Ammon's horn (tissue), 1 donor: ENCODE data around the gene C1QTNF1.

Source experiments
- DNase-seq: peaks from one replicate; pipeline ENCODE4 v3.0.0-alpha.2; 2016; ENCODE audit warnings: low spot score

The C1QTNF1 gene

DNA sequence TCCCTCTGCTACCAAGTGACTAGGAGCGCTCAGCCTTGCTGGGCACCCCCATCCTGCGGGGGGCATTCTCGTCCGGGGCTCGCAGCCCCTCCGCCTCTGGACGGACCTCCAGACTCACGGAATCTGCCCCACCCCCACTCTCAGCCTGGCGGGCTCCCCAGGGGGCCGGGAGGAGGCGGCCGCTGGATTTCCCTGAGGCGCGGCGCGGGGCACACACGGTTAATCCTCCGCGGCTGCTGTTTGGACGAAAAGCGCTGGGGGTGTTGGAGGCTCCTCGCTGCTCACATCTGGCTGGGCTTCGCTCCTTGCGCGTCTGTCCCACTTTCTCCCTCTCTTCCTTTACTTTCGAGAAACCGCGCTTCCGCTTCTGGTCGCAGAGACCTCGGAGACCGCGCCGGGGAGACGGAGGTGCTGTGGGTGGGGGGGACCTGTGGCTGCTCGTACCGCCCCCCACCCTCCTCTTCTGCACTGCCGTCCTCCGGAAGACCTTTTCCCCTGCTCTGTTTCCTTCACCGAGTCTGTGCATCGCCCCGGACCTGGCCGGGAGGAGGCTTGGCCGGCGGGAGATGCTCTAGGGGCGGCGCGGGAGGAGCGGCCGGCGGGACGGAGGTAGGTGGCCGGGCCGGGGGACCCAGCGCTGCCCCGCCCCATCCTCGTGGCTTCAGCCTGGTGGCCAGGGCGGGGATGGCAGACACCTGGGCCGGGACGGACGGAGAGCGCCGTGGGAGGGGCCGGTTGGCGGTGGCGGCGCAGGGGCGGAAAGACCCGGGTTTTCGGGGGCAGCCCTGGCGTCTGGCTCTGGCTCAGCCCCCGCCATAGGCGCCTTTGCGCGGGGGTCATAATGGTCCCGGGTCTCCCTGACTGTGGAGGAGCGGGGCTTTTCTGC, at the start of gene C1QTNF1:
Gene C1QTNF1 (plus strand): TSS at position 284 of the 886 bp plus-strand sequence. CDS start 19,800 bp downstream, outside the sequence.
- DNase-seq, result no peak

- peak; percentile 53 for DNase-seq
Observed at GRCh38 chr17:78974635-78975591, 49.1 kb upstream of the C1QTNF1 start.

GRCh38 chr17:78976907-78977680, 46.9 kb upstream of the C1QTNF1 start:
- no peak for DNase-seq

DNA sequence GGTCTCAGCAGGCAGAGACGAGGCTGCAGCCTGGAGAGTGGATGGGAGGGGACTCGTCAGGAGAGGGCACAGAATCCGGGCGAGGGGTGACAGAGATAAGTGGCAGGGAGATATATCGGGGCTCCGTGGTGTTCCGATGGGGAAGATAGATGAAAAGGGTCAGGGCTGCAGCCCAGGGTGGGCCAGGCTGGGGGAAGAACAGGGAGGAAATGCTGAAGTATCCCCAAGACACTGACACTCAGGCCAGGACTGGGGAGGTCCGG, 46.4 kb upstream of the C1QTNF1 start:
- no peak for DNase-seq

GRCh38 chr17:78977997-78978973, 45.7 kb upstream of the C1QTNF1 start:
- DNase-seq, result no peak

GRCh38 chr17:78979780-78980623, 44.0 kb upstream of the C1QTNF1 start, which contains the start of gene LGALS3BP:
TSS of gene LGALS3BP (minus strand) at chr17:78979923. CDS start at chr17:78977191, 2,732 bp downstream.
- DNase-seq, result peak; percentile 88

DNA sequence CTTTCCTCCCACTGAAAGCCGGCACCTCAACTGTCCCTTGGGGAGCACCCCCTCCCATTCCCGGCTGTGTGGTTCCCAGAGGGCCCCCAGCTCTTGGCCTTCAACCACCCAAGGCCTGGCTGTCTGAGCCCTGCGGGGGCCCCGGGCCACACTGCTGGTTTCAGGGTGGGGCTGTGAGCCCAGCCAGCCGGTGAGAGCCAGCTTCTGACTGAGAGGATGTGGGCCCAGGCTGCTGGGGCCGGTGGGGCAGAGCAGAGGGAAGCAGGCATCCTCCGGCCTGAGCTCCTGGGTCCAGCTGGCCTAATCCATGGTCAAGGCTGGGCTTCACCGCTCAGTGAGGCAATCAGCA, 43.4 kb upstream of the C1QTNF1 start:
- DNase-seq, result no peak

- DNase-seq, result no peak
Observed at GRCh38 chr17:78981010-78981888, 42.7 kb upstream of the C1QTNF1 start.

- DNase-seq, result no peak
Observed at GRCh38 chr17:78985395-78985794, 38.6 kb upstream of the C1QTNF1 start.

DNA sequence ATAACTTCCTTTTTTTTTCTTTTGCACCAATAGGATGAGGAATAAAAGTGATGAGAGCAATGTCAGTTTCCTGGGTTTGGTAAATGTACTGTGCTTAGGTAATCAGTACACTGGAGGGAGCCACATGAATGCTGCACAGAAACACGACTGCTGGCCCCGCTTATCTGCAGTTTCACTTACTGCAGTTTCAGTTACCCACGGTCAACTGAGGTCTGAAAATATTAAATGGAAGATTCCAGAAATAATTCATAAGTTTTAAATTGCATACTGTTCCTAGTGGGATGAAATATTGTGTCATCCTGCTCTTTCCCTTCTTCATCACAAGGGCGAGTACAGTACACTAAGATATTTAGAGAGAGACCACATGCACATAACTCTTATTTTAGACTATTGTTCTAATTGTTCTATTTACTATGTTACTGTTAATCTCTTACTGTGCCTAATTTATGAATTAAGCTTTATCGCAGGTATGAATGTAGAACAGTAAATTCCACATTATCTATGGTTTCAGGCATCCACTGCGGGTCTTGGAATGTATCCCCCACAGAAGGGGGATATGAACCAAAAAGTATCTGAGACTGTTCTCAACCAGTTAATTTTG, 37.8 kb upstream of the C1QTNF1 start:
- DNase-seq, result peak; percentile 74

GRCh38 chr17:78986649-78987328, 37.2 kb upstream of the C1QTNF1 start:
- no peak for DNase-seq

- no peak for DNase-seq
Observed at GRCh38 chr17:78988152-78988551, 35.8 kb upstream of the C1QTNF1 start.

DNA sequence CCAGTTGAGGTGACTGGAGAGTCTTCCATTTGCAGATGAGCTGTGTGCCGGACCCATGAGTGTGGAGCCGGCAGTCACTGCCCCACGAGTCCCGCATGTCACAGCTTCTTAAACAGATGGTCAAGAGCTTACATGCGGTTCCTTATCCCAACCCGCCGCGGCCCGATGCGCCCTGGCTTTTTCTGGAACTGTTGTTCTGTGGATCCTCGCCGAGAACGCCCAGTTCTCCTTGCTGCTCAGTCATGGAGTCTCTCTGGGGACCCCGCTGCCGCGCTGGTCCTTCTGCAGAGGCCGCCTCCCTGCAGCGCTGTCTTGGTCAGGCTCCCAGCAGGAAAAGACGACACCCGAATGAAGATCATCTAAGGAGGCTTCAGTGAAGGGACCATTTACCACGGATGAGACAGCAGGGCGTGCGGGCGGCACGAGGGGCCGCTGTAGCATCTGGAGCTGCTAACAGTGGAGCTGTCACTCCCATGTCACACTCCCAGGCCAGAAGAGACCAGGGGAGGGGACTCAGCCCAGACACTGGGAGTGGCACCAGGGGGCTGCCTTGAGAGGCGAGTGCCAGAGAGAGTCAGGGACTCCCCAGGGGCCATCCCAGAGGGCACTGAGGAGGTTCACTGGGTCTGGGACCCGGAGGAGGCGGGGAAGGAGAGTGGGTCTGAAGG, 33.5 kb upstream of the C1QTNF1 start:
- DNase-seq, result no peak

DNA sequence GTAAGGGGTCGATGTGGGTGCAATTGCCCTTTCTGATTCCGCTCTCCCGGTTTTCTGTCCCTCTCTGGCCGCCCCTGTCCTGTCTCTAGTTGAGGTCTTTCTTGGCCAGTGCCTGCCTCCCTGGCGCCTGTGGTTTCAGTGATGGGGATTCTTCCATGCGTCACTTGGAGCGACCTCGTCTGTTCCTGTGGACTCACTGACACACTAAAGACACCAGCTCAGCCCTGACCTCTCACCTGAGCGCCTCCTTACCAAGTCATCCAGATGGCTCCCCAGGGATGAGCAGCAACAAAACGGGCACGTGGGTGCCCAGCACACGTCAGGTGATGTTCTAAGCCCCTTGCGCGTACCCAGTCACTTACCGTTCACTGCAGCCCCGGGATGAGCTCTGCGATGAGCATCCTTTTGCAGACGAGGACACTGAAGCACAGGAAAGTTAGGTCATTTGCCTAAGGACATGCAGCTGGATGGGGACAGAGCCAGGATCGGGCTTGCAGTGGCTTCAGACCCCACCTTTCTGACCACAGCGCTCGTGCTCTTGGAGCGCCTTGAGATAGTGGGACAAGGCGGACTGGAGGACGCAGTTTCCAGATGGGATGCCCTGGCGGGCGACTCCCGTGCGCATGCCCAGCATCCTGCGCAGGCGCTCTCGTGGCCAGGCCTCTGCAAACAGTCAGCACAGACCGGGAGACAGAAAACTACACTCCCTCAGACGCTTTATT, 32.8 kb upstream of the C1QTNF1 start:
- no peak for DNase-seq

DNA sequence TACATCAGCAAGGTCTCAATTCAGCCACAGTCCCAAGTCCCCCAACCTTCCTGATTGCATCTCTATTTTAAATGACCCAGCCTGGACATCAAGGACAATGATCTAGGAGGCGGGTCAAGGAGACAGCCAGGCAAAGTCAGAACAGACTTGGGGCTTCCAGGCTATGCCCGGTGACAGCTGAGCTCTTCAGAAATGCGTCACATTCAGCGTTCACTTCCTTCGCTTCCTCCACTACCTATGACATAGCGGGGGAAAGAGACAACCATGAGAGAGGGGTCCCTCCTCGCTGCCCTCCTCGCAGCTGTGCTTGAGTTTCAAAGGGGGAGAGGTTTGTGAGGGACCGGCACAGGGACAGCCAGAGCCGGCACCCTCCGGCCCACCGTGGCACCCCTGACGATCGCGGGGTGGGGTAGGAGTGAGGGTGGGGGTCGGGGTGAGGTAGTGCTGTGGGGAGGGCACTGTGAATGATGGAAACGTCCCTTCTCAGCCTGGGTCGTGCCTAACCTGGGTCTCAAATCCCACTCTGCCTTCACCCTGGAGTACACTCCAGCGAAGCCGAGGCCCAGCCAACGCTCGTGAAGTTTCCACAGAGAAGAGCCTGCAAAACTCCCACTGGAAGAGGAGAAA, 31.9 kb upstream of the C1QTNF1 start:
- DNase-seq, result no peak

DNA sequence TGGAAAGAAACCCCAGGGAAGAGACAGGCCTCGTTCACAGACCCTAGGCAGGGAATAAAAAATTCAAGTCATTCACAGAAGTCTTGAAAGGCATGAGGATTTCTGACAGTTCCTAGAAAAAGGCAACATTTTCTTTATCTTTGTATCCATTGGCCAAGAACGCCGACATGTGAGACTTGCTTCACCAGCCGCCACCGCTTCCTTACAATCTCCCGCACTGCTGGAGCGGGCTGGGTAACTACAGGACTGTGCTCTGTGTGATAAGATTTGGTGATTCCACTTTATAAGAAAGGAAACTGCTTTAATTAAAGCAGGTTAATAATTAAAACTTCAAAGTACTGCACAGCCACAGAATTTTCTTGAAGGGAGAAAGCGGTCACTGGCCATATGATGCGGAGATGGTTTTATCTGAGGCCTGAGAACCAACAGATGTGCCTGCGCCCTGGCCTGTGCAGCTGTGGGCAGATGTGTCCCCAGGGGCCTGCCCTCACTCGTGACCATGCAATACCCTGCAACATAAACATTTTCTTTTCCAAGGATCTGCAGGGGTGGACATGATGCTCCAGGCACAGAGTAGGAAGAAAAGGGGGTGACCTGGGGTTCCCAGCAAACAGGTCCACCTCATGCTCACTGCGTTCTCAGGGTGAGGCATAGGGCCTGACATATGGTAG, 31.3 kb upstream of the C1QTNF1 start:
- DNase-seq, result no peak
